Measurements from ENCODE around the gene GRK6. TPM values are rescaled to one million over a fixed set of nuclear protein-coding genes. Genes with fewer than 3 reads are reported as not detected.

GRK6 gene
- total and polyA plus RNA-seq, 2 of the 4 experiments (the other 2 are of a cell fraction), result 25.3 to 30.1 TPM

GRCh38 chr5:177410575-177410974, 15.9 kb upstream of the GRK6 start:
- Histone ChIP-seq H3K9me3 (ENCODE audit: control insufficient read depth, insufficient read depth, low read length) (no peaks in the 10 kb centered on the region), H4K20me1 (ENCODE audit: insufficient read depth, low read length) (no peaks in the 10 kb centered on the region), H4K5ac (ENCODE audit: low read depth, low read length) (no peak overlapping the region), H3K4ac (ENCODE audit: low read depth, low read length) (no peak overlapping the region), H2BK20ac (ENCODE audit: low read depth, low read length) (no peak overlapping the region), H3K56ac (ENCODE audit: extremely low read depth, insufficient read depth, low read length) (no peak overlapping the region), H3K79me1 (ENCODE audit: low read depth in 1 of 2, low read length in 2 of 2) (no peaks in the 10 kb centered on the region), H4K91ac (ENCODE audit: insufficient read depth, low read depth, low read length) (no peak overlapping the region), H4K8ac (ENCODE audit: low read depth in 2 of 2, low read length in 2 of 2) (no peak overlapping the region), H3K36me3 (ENCODE audit: control insufficient read depth, insufficient read depth, low read length) (no peaks in the 10 kb centered on the region), H3K14ac (replicated peaks; ENCODE audit: low read depth, low read length) (no peak overlapping the region), H3K9ac (ENCODE audit: low read depth, low read length) (no peak overlapping the region), H3K18ac (ENCODE audit: low read depth, low read length) (no peak overlapping the region), H3K23ac (ENCODE audit: low read depth, low read length) (no peak overlapping the region), H2BK5ac (ENCODE audit: low read depth, low read length, poor library complexity, severe bottlenecking) (no peak overlapping the region), H3K4me3 (ENCODE audit: insufficient read depth, low read depth, low read length) (no peak overlapping the region), H2BK15ac (ENCODE audit: low read depth, low read length) (no peak overlapping the region), H2BK120ac (ENCODE audit: low read depth, low read length) (no peak overlapping the region), H3K27ac (ENCODE audit: insufficient read depth, low read length) (no peak overlapping the region), H2AK9ac (replicated peaks; ENCODE audit: low read depth, low read length, poor library complexity) (no peak overlapping the region), H3K27me3 (ENCODE audit: control insufficient read depth, insufficient read depth, low read length) (peaks cover 26% of the 10 kb centered on the region), H2AK5ac (ENCODE audit: low read depth, low read length) (no peak overlapping the region), H3K9me1 (ENCODE audit: insufficient read depth, low read length) (no peaks in the 10 kb centered on the region), H2AFZ (replicated peaks; ENCODE audit: low read length, poor library complexity) (no peak overlapping the region), H3K4me2 (ENCODE audit: low read depth, low read length) (no peak overlapping the region), H3K4me1 (ENCODE audit: control insufficient read depth, insufficient read depth, low read length) (no peaks in the 10 kb centered on the region)
- no peak for TF ChIP-seq CEBPB (IDR thresholded peaks at IDR 0.05; ENCODE audit: low read depth, low read length)
- TF ChIP-seq NFE2L2 (IDR thresholded peaks at IDR 0.05; ENCODE audit: low read depth, low read length), result no peak
- TF ChIP-seq POLR2A (IDR thresholded peaks at IDR 0.05; ENCODE audit: low read depth, low read length), result no peak
- no peak for TF ChIP-seq FOS (IDR thresholded peaks at IDR 0.05; ENCODE audit: low read depth, low read length)
- TF ChIP-seq CHD1 (IDR thresholded peaks at IDR 0.05; ENCODE audit: low read depth, low read length), result no peak
- no peak for TF ChIP-seq SMC3 (IDR thresholded peaks at IDR 0.05; ENCODE audit: low read depth, low read length)
- intact Hi-C loops (cut with micrococcal nuclease), result no loop called here
- 76% methylated on average over 2 of the region's 3 CpGs; no CpG with 5 or more reads in 1 of the 2 experiments for WGBS, 2 experiments (ENCODE audit: extremely low coverage in 2 of 2, insufficient read length in 1 of 2)
- ATAC-seq (ENCODE audit: low read depth), result no peak
- no TSS peak for BruUV-seq (replicated peaks)
- dilution Hi-C loops (cut with HindIII; ENCODE audit: low sequenced_read_pairs, unreplicated experiment), result no loop called here
- POLR2A ChIA-PET (ENCODE audit: unreplicated experiment), result interaction anchor here (0.6 kb wide), 1 partner anchor 46 kb away, joined by 3 read pairs; no protein-coding TSS in a partner anchor
- no peak for DNase-seq
- CTCF ChIA-PET, result no interaction called here
- in situ Hi-C loops (cut with MboI; ENCODE audit: low sequenced_read_pairs), result no loop called here
